ENCODE data around the gene ARGLU1. TPM values are rescaled to one million over a fixed set of nuclear protein-coding genes. Genes with fewer than 3 reads are reported as not detected.

The ARGLU1 gene
- total and polyA plus RNA-seq, 3 donors from 2014 or later, result 67.6 to 164 (median 148) TPM

DNA sequence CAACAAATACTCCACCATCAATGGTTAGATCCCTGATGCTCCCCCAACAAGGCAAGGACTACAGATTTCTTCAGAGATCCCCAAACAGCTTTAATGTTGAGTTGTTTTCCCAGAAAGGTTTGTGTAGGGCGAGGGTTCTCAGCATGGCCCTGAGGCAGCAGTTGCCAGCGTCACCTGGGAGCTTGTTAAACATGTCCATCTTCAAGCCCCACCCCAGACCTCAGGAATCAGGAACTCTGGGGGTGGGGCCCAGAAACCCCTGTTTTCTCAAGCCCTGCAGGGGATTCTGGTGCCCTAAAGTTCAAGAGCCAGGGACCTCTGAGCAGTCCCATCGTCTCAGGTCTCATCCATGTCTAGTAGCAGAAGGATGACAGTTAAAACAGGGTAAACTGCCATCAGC is 42.1 kb downstream of the ARGLU1 start:
- Histone ChIP-seq H3K4me3 (no peak overlapping the region), H3K36me3 (ENCODE audit: low read depth, missing control alignments) (no peaks in the 10 kb centered on the region), H3K4me1 (no peaks in the 10 kb centered on the region), H3K27me3 (no peaks in the 10 kb centered on the region), H3K27ac (no peak overlapping the region), H3K9me3 (no peaks in the 10 kb centered on the region)
- intact Hi-C loops (cut with DNase I; ENCODE audit: low total_unique reads), result no loop called here
- 93 to 96% methylated on average over 3 of the region's 3 CpGs for WGBS, 2 donors
- no peak for TF ChIP-seq POLR2A (IDR thresholded peaks at IDR 0.05)
- TF ChIP-seq, protein P1, sequence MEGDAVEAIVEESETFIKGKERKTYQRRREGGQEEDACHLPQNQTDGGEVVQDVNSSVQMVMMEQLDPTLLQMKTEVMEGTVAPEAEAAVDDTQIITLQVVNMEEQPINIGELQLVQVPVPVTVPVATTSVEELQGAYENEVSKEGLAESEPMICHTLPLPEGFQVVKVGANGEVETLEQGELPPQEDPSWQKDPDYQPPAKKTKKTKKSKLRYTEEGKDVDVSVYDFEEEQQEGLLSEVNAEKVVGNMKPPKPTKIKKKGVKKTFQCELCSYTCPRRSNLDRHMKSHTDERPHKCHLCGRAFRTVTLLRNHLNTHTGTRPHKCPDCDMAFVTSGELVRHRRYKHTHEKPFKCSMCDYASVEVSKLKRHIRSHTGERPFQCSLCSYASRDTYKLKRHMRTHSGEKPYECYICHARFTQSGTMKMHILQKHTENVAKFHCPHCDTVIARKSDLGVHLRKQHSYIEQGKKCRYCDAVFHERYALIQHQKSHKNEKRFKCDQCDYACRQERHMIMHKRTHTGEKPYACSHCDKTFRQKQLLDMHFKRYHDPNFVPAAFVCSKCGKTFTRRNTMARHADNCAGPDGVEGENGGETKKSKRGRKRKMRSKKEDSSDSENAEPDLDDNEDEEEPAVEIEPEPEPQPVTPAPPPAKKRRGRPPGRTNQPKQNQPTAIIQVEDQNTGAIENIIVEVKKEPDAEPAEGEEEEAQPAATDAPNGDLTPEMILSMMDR (IDR thresholded peaks at IDR 0.05), result no peak
- no peak for DNase-seq

DNA sequence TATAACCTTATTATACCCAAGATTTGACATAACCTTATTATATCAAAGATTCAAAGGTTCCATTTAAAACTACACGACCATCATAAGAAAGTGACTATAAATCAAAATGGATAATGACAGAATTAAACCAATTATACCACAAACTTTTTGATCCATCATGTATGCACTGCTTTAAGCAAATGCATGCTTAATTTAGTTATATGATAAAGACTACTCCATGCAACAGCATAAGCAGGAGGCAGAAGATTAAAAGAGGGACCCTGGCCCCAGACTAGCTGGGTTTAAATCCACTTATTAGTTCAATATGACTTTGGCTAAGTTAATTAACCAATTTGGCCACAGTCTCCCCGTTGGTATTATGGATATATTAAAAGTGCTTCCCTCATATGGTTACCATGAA is 43.8 kb downstream of the ARGLU1 start:
- H3K36me3 ChIP-seq (ENCODE audit: low read depth, missing control alignments), result no peaks in the 10 kb centered on the region
- intact Hi-C loops (cut with DNase I; ENCODE audit: low total_unique reads), result no loop called here
- H3K4me3 ChIP-seq, result no peak overlapping the region
- DNase-seq, result no peak
- WGBS, 2 donors, result 78 to 87% methylated on average over 2 of the region's 2 CpGs
- TF ChIP-seq, protein P1 (IDR thresholded peaks at IDR 0.05), result no peak
- TF ChIP-seq POLR2A (IDR thresholded peaks at IDR 0.05), result no peak
- no peaks in the 10 kb centered on the region for H3K9me3 ChIP-seq
- no peaks in the 10 kb centered on the region for H3K27me3 ChIP-seq
- no peak overlapping the region for H3K27ac ChIP-seq
- H3K4me1 ChIP-seq, result no peaks in the 10 kb centered on the region

DNA sequence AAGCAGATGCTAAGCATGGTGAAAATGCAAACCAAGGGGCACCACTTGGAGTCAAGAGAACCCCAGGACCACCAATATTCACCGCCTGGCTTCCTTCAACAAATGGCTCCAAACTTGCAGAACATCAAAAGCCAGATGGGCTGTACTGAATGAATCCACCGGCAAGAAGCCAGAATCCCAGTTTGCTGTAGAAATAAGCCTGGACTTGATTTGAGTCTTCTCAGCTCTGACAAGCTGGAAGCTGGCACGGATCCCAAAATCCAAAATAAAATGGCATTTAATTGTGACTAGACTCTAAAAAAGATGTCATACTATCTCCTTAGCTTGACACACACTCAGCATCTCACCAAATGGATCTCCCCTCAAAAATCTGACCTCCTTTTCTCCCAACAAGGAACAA is 44.4 kb downstream of the ARGLU1 start:
- no peaks in the 10 kb centered on the region for H3K36me3 ChIP-seq (ENCODE audit: low read depth, missing control alignments)
- H3K27ac ChIP-seq, result no peak overlapping the region
- DNase-seq, result no peak
- WGBS, 2 donors, result 65 to 88% methylated on average over 3 of the region's 3 CpGs
- H3K27me3 ChIP-seq, result no peaks in the 10 kb centered on the region
- intact Hi-C loops (cut with DNase I; ENCODE audit: low total_unique reads), result no loop called here
- TF ChIP-seq, protein P1 (IDR thresholded peaks at IDR 0.05), result no peak
- no peak for TF ChIP-seq POLR2A (IDR thresholded peaks at IDR 0.05)
- no peaks in the 10 kb centered on the region for H3K9me3 ChIP-seq
- no peaks in the 10 kb centered on the region for H3K4me1 ChIP-seq
- H3K4me3 ChIP-seq, result no peak overlapping the region

DNA sequence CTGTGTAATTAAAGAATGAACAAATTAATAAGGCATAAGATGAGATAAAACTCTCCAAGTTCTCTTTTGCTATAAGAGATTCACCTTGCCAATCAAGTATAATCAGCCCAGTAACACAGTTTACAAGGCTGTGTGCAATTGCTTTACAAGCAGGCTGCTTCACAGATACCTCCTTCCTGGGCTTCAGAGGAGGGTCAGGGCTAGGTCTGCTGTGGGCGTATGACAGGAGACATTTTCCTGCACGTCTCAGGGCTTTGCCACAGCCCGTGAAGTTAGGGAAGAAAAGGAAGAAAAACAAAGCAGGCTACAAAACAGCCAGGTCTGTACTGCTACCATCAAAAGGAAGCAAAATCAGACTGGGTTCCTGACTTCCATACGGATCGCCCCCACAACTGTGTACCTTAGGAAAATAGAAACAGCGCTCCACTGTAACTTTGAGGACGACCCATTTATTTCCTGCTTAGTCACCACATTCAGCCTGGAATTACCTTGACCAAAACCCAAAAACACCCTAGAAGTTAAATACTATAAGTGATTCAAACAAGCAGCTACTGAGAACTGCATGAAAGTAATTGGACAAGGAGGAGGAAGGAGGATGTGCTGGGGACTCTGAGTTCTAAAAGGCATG is 44.9 kb downstream of the ARGLU1 start:
- no peaks in the 10 kb centered on the region for H3K9me3 ChIP-seq
- H3K27ac ChIP-seq, result no peak overlapping the region
- no peaks in the 10 kb centered on the region for H3K27me3 ChIP-seq
- no peaks in the 10 kb centered on the region for H3K36me3 ChIP-seq (ENCODE audit: low read depth, missing control alignments)
- WGBS, 2 donors, result 62 to 66% methylated on average over 7 of the region's 7 CpGs
- TF ChIP-seq POLR2A (IDR thresholded peaks at IDR 0.05), result no peak
- TF ChIP-seq, protein P1 (IDR thresholded peaks at IDR 0.05), result no peak
- H3K4me1 ChIP-seq, result no peaks in the 10 kb centered on the region
- no peak for DNase-seq
- intact Hi-C loops (cut with DNase I; ENCODE audit: low total_unique reads), result no loop called here
- no peak overlapping the region for H3K4me3 ChIP-seq

DNA sequence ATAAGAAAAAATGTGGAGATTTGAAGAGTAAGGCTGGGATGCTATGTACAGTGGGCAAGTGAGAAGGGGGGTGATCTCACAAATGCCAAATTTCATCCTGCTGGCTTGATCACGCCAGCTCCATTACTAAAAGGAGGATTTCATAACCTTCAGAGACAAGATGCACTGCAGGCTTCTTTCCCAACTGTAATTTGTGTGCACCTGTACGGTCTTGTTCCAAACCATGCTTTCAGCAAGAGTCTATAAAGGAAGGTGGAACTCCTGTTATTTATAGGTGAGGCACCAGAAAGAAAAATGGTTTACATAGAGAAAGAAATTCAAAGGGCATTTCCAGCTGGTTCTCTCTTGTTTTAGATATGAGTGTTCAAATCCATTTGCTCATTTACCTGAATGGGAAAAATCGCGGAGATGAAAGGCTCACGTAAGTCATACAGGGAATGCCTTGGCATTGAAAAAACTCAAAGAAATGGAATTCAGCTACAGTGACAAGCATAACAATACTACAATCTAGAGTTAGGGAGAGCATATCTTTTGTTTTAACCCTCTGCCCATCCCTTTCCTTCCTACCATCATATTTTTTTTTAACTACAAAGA is 45.7 kb downstream of the ARGLU1 start:
- no peak for TF ChIP-seq POLR2A (IDR thresholded peaks at IDR 0.05)
- TF ChIP-seq, protein P1 (IDR thresholded peaks at IDR 0.05), result no peak
- WGBS, 2 donors, result 87 to 88% methylated on average over 5 of the region's 5 CpGs
- Histone ChIP-seq H3K27ac (no peak overlapping the region), H3K9me3 (no peaks in the 10 kb centered on the region), H3K4me1 (no peaks in the 10 kb centered on the region), H3K27me3 (no peaks in the 10 kb centered on the region), H3K4me3 (no peak overlapping the region), H3K36me3 (ENCODE audit: low read depth, missing control alignments) (no peaks in the 10 kb centered on the region)
- no peak for DNase-seq
- intact Hi-C loops (cut with DNase I; ENCODE audit: low total_unique reads), result no loop called here
